Measurements from ENCODE around the gene PPM1L.

PPM1L gene

DNA sequence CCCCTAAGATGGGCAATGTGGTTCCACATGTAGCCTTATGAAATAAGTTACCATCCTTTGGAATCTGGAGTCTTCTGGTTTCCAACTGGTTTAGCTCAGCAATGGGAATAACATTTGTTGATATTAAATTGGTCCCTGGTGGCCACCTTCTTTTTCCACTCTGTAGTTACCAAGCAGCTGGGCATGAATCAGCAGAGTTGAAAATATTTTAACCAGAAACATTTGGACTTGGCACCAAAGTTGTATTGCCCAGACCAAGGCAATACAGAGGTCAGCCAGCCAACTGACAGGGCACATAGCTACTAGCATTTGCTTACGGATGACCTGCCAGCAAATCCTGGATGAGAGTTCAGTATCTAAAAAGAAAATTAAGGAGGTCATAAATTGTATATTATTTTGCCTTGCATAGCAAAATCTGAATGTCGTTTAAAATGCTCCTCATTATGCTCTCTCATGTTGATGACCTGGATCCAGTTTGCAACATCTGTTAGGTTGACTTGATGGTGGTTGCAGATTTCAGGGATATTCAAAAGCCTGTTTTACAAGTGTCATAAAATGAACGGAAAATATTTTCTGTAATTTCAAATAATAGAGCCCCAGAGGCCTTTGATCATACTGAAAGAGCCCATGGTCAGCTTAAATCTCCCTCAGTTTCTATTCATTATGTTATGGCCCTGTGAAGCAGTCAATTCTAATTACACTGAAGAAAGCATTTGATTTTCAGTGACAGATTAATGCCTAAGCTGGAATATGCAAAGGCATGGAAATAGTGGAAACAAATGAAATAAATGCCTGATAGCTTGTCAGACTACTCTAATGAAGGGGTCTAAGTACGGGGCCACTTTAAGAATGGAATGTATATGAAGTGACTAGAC, 54.6 kb downstream of the PPM1L start:
- DNase-seq = no peak

DNA sequence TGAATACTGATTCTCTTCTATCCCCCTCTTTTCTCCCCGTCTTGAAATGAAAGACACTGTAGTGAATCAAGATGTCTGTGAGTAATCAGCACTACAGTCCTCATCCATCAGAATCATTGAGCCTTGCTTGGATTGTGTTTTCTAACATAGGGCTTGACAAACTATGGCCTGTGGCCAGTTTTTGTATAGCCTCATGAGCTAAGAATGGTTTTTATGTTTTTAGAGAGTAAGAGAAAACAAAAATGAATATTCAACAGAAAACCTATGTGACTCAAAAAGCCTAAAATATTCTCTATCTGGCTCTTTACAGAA, 55.2 kb downstream of the PPM1L start:
- no peak for DNase-seq

DNA sequence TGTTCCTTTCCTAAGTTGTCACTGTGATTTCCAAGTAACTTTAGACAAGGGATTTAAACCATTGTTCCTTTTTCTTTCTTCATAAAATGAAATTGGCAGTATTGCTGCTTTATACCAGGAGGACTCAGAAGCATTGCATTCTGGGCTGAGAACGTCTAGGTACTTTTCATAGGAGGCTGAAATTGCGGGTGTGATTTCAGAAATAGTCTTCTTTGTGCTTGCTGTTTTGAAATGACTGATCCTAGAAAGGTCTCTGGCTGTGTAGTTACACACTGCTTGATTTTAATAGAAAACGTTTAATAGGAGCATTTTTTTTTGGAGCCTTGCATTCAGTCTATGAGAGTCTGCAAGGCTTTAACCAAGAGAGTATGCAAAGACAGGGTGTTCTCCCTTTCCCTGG, 56.3 kb downstream of the PPM1L start:
- DNase-seq = no peak

DNA sequence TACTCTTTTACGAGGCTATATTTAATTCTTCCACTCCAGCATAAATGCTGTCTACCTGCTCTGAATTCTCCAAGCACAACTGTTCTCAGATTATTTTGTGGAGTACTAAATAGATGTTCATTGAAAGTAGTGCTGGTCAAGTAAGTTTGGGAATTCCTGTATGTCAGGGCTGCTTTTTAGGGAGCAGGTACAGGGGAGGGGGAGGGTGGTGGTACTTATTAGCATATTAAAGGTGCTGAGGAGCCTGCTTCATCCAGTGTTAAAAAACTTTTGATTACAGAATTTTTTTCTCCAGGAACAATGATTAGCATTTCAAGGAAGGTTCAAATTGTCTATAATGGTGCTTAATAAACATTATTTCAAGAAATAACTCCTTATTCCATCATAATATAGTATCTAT, 59.2 kb downstream of the PPM1L start:
- no peak for DNase-seq

DNA sequence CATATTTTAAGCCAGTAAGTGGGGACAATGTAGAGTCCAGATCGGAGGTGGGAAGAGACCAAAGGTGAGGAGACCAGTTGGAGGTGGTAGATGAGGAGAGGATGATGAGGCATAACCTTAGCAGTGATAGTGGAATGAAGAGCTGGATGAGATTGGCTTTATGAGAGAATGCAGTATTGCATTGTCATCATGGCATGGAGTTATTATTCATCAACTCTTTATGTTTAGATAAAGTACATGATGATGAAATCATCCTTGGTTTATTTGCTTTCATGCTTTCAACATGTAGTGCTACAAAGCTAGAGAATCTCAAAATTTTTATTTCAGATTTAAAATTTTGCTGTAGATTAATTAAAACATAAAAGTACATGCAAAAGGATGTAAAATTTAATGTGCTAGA, 64.0 kb downstream of the PPM1L start:
- no peak for DNase-seq

DNA sequence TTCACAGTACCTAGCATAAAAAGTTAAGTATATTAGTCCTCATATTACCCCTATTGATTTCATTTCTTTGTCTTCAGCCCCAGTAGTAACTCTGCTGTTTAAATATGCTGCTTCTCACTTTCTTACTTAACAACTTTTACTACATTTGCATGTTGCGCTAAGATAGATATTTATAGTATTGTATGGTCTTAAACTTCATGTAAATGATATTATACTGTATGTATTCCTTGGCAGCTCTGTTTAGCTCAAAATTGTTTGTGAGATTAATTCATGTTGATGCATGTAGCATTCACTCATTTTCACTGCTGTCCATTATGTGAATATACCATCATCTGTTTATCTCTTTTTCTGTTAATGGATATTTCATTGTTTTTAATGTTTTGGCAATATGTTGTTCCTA, 64.4 kb downstream of the PPM1L start:
- no peak for DNase-seq

DNA sequence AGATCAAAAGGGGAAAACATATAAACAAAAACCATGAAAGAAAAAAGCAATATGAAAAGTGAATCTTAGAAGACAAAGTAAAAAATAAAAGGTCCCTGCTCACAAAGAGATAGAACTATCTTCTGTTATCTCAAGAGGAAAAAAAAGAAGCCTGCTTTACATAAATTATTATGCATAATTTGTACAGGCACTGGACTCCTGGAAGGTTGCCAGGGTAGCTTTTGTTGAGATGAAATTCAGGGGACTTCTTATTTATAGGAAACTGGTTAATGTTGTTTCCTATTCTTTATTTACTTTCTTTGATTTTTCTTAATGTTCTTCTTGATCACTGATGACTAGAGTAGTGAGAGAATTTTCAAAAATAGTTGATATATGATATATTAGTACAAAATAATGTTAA, 66.9 kb downstream of the PPM1L start:
- DNase-seq = no peak

DNA sequence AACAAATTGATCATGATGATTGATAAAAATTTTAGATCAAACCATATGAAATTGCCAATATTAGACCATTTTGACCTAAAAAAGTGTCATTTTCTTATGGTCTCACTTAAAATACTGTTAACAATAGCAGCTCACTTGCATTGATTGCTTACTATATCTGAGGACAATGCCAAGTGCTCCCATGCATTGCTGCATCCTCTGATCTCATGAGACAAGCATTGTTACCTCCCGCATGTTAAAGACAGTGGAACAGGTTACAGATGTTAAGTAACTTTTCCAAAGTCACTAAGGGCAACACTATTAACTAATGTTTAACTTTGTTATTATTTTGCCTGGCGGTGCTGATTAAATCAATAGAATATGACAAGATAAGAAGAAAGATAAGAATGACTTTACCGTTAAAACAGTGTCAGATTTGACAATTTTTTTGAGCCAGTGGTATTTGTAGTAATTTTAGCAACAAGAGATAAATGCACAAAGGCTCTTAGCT, 69.3 kb downstream of the PPM1L start:
- no peak for DNase-seq

DNA sequence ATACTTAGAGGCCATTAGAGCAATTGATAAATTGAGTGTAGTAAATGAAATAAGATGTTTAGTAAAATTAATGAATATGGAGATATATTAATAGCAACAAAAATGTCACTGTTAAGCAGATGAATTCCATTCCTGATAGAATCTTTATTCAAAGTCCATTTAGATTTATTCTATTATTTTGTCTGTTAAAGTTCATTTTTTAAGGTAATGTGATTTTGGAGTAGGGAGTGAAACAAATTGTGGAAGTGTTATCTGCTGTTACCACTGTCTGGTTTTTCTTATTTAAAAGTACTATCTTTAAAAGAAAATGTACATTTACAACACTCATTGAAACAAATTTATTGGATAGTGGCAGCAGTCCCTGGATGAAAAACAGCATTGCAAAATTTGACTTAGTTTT, 70.4 kb downstream of the PPM1L start:
- DNase-seq = no peak

DNA sequence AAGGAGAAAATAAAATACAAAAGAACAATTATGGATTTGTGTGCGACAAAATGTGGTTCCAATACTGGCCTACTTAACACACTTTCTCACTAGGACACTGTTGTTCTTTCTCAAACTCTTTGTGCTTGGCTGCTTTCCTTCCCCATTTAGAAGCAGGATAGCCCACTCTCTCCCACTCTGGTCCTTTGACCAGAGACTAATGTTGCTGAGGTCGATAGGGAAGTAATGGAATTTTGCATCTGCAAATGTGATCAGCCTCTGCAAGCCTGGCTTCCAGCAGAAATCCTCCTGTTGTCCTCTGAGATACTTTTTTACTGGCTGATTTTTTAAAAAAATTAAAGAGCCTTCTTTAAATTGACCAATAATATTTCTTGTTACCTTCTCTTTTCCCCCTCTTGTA, 71.0 kb downstream of the PPM1L start:
- no peak for DNase-seq

DNA sequence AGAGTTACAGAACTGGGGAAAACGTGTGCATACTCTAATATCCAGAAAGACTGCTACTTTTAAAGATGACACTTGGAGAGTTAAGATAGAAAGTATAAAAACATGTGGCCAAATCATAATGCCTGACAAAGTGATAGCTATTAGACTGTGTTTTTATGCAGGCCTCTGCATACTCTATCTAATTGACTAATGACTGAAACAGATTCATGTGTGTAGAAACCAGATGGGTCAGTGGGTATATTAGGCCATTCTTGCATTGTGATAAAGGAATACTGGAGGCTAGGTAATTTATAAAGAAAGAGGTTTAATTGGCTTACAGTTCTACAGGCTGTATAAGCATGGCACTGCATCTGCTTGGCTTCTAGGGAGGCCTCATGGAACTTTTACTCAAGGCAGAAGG, 71.5 kb downstream of the PPM1L start:
- DNase-seq = no peak

DNA sequence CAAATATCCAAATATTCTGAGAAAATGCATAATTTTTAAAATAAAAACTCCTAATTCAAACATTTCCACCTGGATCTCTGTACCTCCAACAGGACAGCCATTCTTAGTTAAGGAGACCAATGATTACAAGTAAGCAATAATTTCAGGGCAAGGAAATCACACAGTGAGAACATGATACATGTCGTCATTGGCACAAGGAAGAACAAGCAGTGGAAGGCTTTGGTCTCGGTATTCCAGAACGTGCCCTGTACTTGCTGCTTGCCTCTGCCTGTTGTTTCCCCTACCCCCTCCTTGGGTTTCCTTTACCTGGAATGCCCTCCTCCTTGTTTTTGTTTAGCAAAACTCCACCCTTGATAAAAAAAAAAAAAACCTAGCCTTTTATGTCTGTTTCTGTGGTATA, 72.8 kb downstream of the PPM1L start:
- DNase-seq = no peak

DNA sequence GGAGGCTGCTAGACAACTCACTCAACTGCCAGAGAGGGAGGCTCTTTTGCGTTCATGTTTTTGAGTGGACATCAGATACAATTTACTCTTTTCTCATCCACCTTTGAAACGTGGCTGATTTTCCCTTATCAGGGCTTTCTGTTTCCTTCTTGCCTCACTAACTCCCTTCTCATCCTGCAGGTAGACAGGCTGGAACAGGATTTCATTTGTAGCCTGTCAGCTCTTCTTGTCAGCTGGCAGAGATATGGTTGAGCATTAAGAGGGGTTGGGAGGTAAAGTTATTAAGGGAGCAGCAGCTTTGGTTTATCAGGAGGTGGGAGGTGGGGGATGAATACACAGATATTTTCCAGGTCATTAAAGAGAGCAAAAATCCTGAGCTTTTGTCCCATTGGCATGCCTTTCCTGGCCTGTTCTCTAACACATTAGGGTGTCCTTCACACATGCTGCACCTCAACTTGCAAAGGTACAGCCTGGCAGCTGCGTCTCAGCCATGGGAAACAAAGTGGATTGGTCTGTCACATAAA, 73.5 kb downstream of the PPM1L start:
- no peak for DNase-seq

DNA sequence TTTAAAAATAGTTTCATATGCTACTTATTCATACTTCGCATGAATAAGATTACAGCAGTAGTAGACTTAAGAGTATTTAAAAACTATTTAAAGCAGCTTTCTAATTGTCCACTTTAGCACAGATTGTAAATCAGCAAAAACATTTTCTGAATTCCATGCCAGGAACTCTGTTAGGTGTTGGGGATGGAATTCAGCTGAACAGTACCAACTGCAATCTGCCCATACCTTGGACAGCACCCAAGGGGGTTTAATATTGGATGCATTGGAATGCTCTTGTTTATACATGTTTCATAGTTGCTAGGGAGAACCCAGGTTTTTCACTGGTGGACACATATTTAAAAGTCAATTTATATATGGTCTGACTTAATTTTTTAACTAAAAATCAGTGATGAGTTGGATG, 74.8 kb downstream of the PPM1L start:
- no peak for DNase-seq

DNA sequence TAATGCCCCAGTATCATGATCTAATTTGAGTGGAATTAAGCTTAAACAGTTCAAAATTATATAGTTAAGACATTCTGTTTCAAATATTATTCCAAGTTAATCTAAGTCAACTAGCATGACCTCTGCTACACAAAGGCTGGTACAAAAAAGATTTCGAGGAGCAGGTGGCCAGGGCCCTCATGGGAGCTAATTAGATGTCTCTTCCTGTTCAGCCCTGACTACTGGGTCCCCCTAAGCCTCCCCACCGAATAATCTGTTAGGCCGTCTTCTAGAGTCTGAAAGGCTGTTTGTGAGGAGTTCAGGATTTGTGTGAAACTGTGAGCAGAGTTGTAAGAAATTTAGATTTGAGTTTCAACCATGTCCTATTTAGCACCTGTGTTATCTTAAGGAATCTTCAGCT, 75.4 kb downstream of the PPM1L start:
- DNase-seq = no peak

DNA sequence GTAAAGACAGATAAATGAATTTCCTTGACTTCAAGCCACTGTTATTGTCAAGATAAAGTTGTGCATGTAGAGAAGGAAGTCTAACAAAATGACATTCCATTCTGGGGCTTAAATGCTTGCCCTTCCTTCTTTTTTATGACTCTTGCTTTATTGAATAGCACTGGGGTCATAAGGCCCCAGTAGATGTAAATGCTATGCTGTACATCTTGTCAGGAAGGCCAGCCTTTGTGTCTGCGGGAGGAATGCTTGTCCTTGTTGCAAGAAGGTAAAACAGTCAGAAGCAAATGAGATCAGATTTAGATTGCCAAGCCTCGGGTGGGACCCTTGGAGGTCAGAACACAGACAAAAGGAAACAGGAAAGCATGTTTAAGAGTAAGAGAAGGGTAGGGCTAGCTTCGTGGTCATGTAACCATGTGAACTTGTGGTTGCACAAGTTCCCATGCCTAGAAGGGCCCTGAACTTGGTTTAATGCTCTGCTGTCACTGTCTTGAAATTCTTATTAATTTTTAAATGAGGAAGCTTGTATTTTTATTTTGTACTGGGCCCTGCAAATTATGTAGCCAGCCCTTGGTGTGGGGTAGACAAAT, 81.5 kb downstream of the PPM1L start:
- DNase-seq = no peak

DNA sequence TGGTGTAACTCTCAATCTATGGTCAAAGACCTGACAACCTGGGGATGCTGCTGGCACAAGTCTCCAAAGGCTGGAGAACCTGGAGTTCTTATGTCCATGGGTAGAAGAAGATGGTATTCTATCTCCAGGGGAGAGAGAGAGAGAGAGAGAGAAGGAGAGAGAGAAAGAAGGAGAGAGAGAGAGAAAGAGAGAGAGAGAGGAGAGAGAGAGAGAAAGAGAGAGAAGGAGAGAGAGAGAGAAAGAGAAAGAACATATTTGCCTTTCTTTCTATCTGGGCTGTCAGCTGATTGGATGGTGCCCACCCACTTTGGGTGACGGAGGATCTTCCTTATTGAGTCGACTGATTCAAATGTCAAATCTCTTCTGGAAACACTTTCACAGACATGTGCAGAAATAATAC, 84.6 kb downstream of the PPM1L start:
- DNase-seq = no peak

DNA sequence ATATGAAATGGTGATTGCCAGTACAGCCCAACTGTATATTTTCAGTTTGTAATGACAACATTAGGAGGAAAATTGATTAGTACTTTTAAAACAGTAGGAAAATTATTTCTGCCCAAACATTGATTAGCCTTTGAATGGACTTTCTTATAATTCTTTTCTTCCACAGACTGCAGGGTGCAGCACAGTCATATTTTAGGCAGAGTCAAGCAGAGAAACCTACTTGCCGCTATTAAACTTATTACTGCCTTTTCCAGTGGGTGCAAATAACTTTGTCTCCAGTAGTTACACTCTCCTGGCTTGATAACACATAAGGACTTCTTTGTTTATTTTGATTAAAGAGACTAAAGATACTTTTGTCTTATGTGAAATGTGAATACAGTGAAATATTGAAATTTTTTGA, 85.4 kb downstream of the PPM1L start:
- DNase-seq = no peak

DNA sequence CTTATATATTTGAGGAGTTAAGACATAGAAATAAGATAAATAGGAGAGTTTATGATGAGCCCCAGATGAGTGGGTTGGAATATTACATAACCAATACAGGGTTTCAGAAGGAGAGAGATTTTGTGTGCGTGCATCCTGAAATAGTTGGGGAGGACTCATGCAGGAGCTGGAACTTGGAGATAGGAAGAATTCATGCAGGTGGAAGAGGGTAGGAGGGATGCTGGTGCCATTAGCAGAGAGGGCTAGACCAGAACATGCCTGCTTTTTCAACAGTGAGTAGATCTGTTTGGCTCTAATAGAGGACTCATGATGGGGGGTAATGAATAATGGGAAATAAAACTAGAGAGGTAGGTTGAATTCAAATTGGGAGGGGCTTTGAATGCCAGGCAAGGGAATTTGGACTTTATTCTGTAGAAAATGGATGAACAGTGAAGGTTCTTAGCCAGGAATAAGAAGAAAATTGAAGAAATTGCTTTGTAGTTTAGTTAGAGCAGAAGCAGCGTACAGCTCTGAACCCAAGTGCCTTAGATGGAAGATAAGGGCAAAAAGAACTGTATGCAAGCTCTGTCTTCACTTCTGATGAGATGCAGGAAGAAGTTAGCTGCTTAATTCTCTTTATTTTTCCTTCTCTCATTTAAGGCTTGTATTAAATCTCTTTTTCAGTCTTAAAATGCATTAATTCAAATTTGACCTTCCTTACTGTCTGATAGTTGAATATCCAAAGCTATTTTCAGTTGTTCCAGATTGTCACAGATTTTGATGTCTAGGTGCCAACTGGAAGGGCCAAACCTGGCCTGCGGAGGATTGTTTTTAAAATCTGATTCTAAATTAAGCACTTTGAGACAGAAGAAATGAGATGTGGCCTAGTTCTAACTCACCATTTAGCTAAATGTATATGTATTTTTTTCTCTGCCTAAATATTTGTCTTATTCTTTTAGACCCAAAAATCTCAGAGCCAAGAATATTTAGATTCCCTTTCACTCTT, 86.3 kb downstream of the PPM1L start:
- DNase-seq = no peak

DNA sequence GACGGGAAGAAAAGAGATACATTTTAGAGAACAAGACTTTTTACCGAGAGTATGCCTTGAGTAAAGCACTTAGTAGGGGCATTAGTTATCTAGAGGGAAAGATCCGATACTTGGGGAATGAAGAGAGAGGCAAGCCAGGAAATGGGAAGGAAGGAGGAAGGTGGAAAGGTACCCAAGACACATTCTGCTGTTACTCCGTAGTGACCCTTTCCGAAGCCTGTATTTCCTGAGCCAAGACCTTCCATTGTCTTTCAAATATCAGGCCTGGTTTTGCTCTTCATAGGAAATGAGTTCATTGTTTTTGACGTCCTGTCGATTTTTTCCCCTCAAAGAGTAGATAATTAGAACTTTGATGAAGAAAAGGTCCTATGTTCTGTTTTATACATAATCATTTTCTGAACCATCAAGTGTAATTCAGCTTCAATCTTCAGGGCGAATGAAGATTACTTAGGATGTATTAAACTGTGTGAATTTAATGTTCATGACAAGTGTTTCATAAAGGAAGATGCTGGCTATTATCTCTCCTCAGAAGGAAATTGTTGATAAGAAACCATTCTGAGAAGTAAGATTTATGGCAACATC, 95.7 kb downstream of the PPM1L start:
- no peak for DNase-seq

DNA sequence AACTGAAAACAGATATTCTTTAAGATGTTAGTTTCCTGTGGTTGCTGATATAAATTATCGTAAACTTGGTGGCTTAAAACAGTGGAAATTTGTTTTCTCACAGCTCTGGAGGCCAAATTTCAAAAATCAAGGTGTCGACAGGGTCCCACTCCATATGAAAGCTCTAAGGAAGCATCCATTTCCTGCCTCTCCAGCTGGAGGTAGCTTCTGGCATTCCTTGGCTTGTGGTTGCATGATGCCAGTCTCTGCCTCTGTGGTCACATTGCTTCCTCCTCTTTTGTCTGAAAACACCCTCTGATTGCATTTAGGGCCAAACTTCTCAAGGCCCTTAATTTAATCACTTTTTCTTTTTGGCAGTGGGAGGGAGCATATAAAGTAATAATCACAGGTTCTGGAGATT, 96.8 kb downstream of the PPM1L start:
- DNase-seq = no peak

DNA sequence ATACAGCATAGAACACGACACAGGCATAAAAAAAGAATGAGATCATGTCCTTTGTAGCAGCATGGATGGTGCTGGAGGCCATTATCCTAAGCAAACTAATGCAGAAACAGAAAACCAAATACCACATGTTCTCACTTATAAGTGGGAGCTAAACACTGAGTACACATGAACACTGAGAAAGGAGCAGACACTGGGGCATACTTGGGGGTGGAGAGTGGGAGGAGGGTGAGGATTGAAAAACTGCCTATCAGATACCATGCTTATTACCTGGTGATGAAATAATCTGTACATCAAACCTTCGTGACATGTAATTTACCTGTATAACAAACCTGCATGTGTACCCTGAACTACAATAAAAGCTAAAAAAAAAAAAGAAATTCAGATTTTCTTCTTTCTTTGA, 100.4 kb downstream of the PPM1L start:
- DNase-seq = no peak

Data from stimulated activated CD4-positive, alpha-beta T cell treated with anti-CD3 and anti-CD28 coated beads, Interleukin-15, amount 100 ng/mL, for 24 hours (primary cell).